Measurements from ENCODE around the gene ZNF597.

ZNF597 gene

DNA sequence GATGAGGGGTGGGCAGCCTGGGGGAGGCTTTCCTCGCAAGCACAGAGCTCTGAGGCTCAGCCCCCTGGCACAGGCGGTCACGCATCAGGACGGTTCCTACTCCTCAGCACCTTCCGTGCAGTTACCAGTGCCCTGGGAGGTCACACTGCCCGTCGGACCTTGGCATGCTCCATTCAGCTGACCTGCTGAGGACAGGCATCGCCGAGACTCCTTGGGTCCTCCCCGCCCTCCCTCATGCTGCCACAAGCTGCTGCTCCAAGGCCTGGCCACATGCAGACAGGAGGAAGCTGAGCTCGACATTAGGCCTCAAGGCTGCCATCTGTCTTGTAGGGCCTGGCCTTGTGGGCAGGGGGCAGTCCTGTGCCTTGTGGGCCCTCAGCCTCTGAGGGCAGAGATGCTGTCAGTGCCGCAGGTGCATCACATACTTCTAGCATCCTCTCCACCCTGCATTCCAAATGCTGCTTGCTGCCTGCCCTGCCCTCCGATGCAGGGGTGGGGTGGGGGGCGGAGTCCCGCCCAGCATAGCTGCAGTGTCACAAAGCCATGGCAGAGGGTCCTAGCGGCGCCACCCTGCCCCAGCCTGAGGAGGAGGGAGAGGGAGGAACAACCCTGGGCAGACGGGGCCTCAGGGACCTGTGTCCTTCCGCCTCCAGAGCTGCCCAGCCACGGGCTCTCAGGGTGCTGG lies 42.7 kb upstream of the ZNF597 start:
- DNase-seq (ENCODE audit: low read depth, low spot score) = no peak
- no peak overlapping the region for H3K27ac ChIP-seq
- no peaks in the 10 kb centered on the region for H3K9me3 ChIP-seq (ENCODE audit: low read depth, low read length)
- H3K36me3 ChIP-seq (ENCODE audit: insufficient read depth, low read length) = peaks cover 44% of the 10 kb centered on the region; the same call in 1 of the 2 replicates
- TF ChIP-seq POLR2AphosphoS5 (IDR thresholded peaks at IDR 0.05; ENCODE audit: borderline replicate concordance, low read depth, low read length) = no peak
- TF ChIP-seq FOXP2 (optimal IDR thresholded peaks at IDR 0.05; ENCODE audit: control extremely low read depth, extremely low read length, insufficient read depth) = no peak
- no peak for TF ChIP-seq EZH2 (IDR thresholded peaks at IDR 0.05)
- H3K4me3 ChIP-seq = no peak overlapping the region
- no peak overlapping the region for H3K9ac ChIP-seq (ENCODE audit: insufficient read length)

DNA sequence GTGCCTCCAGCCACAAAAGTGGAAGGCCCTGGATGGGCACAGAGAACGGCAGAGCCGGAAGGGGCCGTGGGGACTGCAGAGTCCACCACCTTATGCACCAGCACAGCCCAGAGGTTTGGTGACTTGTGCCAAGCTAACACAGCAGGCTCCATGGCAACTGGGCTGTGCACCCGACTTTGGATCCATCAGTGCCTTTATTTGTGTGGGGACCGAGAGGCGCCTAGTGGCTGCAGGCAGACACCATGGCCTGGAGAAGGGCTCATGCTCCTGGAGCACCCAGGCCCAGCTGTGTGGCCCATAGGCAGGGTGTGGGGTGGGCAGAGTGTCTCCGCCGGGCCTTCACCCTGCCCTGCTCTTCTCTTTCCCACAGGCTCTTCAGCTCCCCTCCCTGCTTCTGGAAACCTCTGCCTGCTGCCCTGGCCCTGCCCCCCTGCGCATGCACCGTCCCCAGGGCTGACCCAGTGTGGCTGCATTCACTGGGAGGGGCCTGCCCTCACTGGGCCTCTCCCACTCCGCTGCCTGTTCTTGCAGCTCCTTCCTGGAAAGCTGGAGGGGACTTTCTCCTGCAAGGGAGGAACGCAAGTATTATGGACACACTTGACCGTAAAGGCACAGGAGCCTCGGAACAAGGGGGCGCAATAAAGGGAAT lies 41.9 kb upstream of the ZNF597 start:
- H3K4me3 ChIP-seq = no peak overlapping the region
- DNase-seq (ENCODE audit: low read depth, low spot score) = no peak
- no peak overlapping the region for H3K9ac ChIP-seq (ENCODE audit: insufficient read length)
- no peaks in the 10 kb centered on the region for H3K9me3 ChIP-seq (ENCODE audit: low read depth, low read length)
- TF ChIP-seq EZH2 (IDR thresholded peaks at IDR 0.05) (no peak), POLR2AphosphoS5 (IDR thresholded peaks at IDR 0.05; ENCODE audit: borderline replicate concordance, low read depth, low read length) (no peak), FOXP2 (optimal IDR thresholded peaks at IDR 0.05; ENCODE audit: control extremely low read depth, extremely low read length, insufficient read depth) (no peak)
- no peak overlapping the region for H3K27ac ChIP-seq
- peaks cover 45% of the 10 kb centered on the region; the same call in 1 of the 2 replicates for H3K36me3 ChIP-seq (ENCODE audit: insufficient read depth, low read length)

DNA sequence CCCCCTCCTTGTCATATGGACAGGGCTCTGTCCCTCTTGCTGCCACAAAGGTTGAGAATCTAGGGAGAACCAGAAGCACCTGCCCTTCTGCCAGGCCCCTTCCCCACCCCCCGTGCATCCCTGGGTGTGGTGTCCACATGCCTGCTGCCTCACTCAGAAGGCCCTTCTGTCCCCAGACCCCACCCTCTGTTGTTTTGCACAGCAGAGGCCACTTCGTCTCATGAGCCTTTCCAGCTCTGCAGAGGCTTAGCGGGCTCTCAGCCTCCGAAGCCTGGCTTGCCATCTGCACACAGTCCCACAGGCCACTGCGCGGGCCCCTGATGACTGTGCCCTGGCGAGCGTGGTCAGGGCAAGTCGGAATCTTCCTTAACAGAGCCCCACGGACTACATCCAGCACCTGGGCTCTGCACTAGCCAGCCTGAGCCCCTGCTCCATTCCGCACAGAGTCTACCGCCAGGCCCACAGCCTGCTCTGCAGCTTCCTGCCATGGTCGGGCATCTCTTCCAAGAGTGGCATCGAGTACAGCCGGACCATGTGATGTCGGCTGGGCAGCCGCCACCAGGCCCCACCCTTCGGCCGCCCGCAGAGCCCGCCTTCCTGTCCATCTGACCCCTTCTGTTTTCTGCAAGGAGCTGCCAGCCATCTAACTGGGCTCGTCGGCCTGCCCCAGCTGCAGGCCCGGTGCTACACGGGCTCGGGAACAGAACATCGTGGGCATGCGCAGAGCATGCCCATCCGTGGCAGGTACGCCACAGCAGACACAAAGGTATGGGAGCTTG lies 41.2 kb upstream of the ZNF597 start:
- Histone ChIP-seq H3K9me3 (ENCODE audit: low read depth, low read length) (no peaks in the 10 kb centered on the region), H3K4me3 (no peak overlapping the region), H3K36me3 (ENCODE audit: insufficient read depth, low read length) (peaks cover 45% of the 10 kb centered on the region; the same call in 1 of the 2 replicates), H3K9ac (ENCODE audit: insufficient read length) (no peak overlapping the region), H3K27ac (no peak overlapping the region)
- no peak for DNase-seq (ENCODE audit: low read depth, low spot score)
- TF ChIP-seq FOXP2 (optimal IDR thresholded peaks at IDR 0.05; ENCODE audit: control extremely low read depth, extremely low read length, insufficient read depth) = no peak
- TF ChIP-seq POLR2AphosphoS5 (IDR thresholded peaks at IDR 0.05; ENCODE audit: borderline replicate concordance, low read depth, low read length) = no peak
- no peak for TF ChIP-seq EZH2 (IDR thresholded peaks at IDR 0.05)

DNA sequence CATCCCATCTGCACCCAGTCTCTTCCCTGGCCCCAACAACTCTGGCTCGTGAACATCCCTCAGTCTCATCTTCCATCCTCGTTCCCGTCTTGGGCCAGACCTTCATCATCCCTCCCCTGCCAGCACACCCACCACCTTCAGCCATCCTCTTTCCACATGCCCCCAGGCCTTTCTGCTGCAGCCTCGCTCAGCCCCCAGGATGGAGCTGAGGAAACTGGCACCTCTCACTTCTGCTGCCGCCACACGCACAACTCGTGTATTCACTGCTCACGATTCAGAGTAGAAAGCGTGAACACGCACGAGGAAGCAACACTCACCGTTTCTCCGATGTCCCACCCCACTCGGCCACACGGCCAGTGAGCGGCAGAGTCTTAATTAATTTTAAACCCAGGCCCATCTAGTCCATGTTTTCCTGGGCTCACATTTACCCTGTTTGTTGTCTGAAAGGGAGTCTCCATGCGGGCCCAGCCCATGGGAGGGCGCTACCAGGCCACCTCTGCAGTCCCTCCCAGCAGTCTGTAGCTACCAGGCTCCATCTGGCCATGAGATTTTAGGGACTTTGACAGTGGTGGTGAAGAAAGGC lies 39.4 kb upstream of the ZNF597 start:
- DNase-seq (ENCODE audit: low read depth, low spot score) = no peak
- no peak overlapping the region for H3K4me3 ChIP-seq
- H3K9me3 ChIP-seq (ENCODE audit: low read depth, low read length) = no peaks in the 10 kb centered on the region
- peaks cover 45% of the 10 kb centered on the region; the same call in 1 of the 2 replicates for H3K36me3 ChIP-seq (ENCODE audit: insufficient read depth, low read length)
- no peak overlapping the region for H3K9ac ChIP-seq (ENCODE audit: insufficient read length)
- no peak overlapping the region for H3K27ac ChIP-seq
- TF ChIP-seq POLR2AphosphoS5 (IDR thresholded peaks at IDR 0.05; ENCODE audit: borderline replicate concordance, low read depth, low read length) (no peak), EZH2 (IDR thresholded peaks at IDR 0.05) (no peak), FOXP2 (optimal IDR thresholded peaks at IDR 0.05; ENCODE audit: control extremely low read depth, extremely low read length, insufficient read depth) (no peak)

DNA sequence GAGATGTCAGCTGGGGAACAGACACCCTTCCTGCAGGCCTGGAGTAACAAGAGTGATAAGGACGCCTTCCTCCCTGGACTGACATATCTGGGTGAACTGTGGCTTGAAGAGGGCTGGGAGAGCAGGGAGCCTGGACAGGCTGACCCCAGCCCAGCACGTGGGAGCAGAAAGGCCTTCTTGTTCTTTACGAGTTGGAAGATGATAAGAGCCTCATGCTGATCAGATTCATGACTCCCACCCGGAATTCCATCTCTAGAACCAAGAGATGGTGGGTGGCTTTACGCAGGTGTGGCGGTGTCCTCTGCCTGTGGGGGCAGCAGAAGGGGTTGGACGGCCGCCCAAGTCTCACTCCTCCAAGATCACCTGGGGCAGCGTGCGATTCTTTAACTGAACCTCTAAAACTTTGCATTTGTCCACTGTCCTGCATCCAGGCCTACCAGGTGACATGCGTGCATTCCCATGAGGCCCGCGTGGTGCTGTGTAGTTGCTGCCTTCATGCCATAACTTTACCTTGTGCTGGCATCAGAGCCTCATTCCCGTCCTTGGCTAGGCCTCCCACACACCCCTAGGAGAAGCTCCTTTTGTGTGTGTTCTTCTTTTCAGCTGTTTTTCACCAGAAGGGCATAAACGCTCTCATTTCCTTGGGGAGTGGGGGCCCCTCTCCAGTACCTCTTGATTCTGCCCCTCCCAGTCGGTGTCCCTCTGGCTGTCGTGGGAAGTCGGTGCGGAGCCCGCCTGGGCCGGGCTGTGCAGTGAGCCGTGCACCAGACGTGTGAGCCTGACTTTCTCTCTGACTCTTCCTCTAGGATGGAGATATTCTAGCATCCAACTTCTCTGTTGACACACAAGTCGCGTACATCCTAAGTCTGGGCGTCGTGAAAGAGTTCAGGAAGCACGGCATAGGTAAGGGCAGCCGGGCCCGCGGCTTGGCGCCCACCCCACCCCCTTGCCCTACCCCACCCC lies 38.7 kb upstream of the ZNF597 start:
- H3K9ac ChIP-seq (ENCODE audit: insufficient read length) = no peak overlapping the region
- H3K36me3 ChIP-seq (ENCODE audit: insufficient read depth, low read length) = peaks cover 45% of the 10 kb centered on the region; the same call in 1 of the 2 replicates
- no peaks in the 10 kb centered on the region for H3K9me3 ChIP-seq (ENCODE audit: low read depth, low read length)
- DNase-seq (ENCODE audit: low read depth, low spot score) = no peak
- H3K27ac ChIP-seq = 0 out of 2 replicates have a peak overlapping the region, but pooled peaks have one; percentile 13
- TF ChIP-seq EZH2 (IDR thresholded peaks at IDR 0.05) (no peak), FOXP2 (optimal IDR thresholded peaks at IDR 0.05; ENCODE audit: control extremely low read depth, extremely low read length, insufficient read depth) (no peak), POLR2AphosphoS5 (IDR thresholded peaks at IDR 0.05; ENCODE audit: borderline replicate concordance, low read depth, low read length) (no peak)
- no peak overlapping the region for H3K4me3 ChIP-seq

DNA sequence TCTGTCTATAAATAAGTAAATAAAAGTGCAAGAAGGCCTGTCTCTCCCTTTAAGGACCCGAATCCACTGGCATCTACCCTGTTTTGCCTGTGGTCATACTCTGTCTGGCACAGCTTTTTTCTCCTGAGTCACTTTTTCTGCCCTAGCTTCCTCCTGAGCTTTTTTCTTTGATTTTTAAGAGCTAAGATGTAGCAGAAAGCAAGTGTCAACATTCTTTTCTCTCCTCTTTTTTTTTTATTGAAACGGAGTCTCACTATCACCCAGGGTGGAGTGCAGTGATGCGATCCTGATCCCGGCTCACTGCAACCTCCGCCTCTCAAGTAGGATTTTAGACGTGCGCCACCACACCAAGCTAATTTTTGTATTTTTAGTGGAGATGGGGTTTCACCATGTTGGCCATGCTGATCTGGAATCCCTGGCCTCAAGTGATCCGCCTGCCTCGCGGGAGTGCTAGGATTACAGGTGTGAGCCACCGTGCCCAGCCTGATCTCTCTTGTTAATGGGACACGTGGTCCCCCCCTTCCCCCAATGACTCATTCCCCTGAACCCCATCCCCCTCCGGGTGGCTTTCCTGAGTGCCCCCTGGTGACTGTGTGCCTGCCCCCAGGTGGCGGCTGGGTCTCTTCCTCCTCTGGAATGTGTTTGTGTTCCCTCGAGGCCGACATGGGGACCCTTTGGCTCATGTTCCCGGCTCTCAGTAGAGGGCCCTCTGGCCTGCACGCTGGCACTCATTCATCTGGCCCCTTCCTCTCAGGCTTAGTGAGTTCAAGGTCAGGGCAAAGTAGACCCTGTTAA lies 37.8 kb upstream of the ZNF597 start:
- Histone ChIP-seq H3K9ac (ENCODE audit: insufficient read length) (no peak overlapping the region), H3K4me3 (no peak overlapping the region), H3K9me3 (ENCODE audit: low read depth, low read length) (no peaks in the 10 kb centered on the region), H3K36me3 (ENCODE audit: insufficient read depth, low read length) (peaks cover 45% of the 10 kb centered on the region; the same call in 1 of the 2 replicates), H3K27ac (peak overlapping the region; percentile 46; the same call in 1 of the 2 replicates)
- TF ChIP-seq FOXP2 (optimal IDR thresholded peaks at IDR 0.05; ENCODE audit: control extremely low read depth, extremely low read length, insufficient read depth) = no peak
- TF ChIP-seq EZH2 (IDR thresholded peaks at IDR 0.05) = no peak
- TF ChIP-seq POLR2AphosphoS5 (IDR thresholded peaks at IDR 0.05; ENCODE audit: borderline replicate concordance, low read depth, low read length) = no peak
- no peak for DNase-seq (ENCODE audit: low read depth, low spot score)
